ENCODE data around the gene CCDC158. TPM values are rescaled to one million over a fixed set of nuclear protein-coding genes. Genes with fewer than 3 reads are reported as not detected.
"Not testable (repeated sequence)": the region's sequence is repeated elsewhere in the genome, so short reads cannot be mapped to it uniquely, and the experiment has no call there.

CCDC158 gene
- total and polyA plus RNA-seq, 5 donors from 2014 or later: not detected

GRCh38 chr4:76283900-76284299 lies 137.0 kb downstream of the CCDC158 start:
- peaks cover 0 to 8% (median 0%) of the 10 kb centered on the region in 7 donors for H3K9me3 Mint-ChIP-seq
- H3K27ac ChIP-seq (ENCODE audit: insufficient read depth, low read length, poor library complexity, severe bottlenecking): no peak overlapping the region
- H3K4me3 ChIP-seq (ENCODE audit: low read depth, low read length): no peak overlapping the region
- DNase-seq: no peak
- H3K4me1 Mint-ChIP-seq: no peaks in the 10 kb centered on the region
- no peak overlapping the region for H3K27ac Mint-ChIP-seq
- peaks cover 20% of the 10 kb centered on the region for H3K27me3 Mint-ChIP-seq
- H3K27me3 ChIP-seq (ENCODE audit: control insufficient read depth, insufficient read depth, low read length): no peaks in the 10 kb centered on the region
- H3K36me3 Mint-ChIP-seq: no peaks in the 10 kb centered on the region
- no peaks in the 10 kb centered on the region for H3K9me3 ChIP-seq (ENCODE audit: control insufficient read depth in 2 of 2, low read length in 2 of 2)
- ATAC-seq (ENCODE audit: low read depth in 2 of 2): no peak
- H3K36me3 ChIP-seq (ENCODE audit: control insufficient read depth, insufficient read depth, low read length): no peaks in the 10 kb centered on the region
- no peaks in the 10 kb centered on the region for H3K4me1 ChIP-seq (ENCODE audit: control insufficient read depth, insufficient read depth, low read length, poor library complexity, severe bottlenecking)
- H3K4me3 Mint-ChIP-seq: no peak overlapping the region

GRCh38 chr4:76282941-76283689 lies 137.8 kb downstream of the CCDC158 start:
- peaks cover 3% of the 10 kb centered on the region for H3K27me3 ChIP-seq (ENCODE audit: control insufficient read depth, insufficient read depth, low read length)
- H3K36me3 ChIP-seq (ENCODE audit: control insufficient read depth, insufficient read depth, low read length): no peaks in the 10 kb centered on the region
- no peak overlapping the region for H3K27ac Mint-ChIP-seq
- H3K36me3 Mint-ChIP-seq: no peaks in the 10 kb centered on the region
- peaks cover 0 to 8% (median 0%) of the 10 kb centered on the region in 7 donors for H3K9me3 Mint-ChIP-seq
- no peaks in the 10 kb centered on the region for H3K9me3 ChIP-seq (ENCODE audit: control insufficient read depth in 2 of 2, low read length in 2 of 2)
- H3K4me3 ChIP-seq (ENCODE audit: low read depth, low read length): no peak overlapping the region
- peaks cover 14% of the 10 kb centered on the region for H3K27me3 Mint-ChIP-seq
- H3K27ac ChIP-seq (ENCODE audit: insufficient read depth, low read length, poor library complexity, severe bottlenecking): no peak overlapping the region
- H3K4me3 Mint-ChIP-seq: no peak overlapping the region
- no peaks in the 10 kb centered on the region for H3K4me1 Mint-ChIP-seq
- ATAC-seq (ENCODE audit: low read depth in 2 of 2) (no peak), DNase-seq (no peak)
- no peaks in the 10 kb centered on the region for H3K4me1 ChIP-seq (ENCODE audit: control insufficient read depth, insufficient read depth, low read length, poor library complexity, severe bottlenecking)

GRCh38 chr4:76281594-76281993 lies 139.3 kb downstream of the CCDC158 start:
- not testable (repeated sequence) for DNase-seq; H3K4me3 Mint-ChIP-seq; H3K27me3 ChIP-seq (ENCODE audit: control insufficient read depth, insufficient read depth, low read length); H3K36me3 Mint-ChIP-seq; H3K27ac ChIP-seq (ENCODE audit: insufficient read depth, low read length, poor library complexity, severe bottlenecking); H3K36me3 ChIP-seq (ENCODE audit: control insufficient read depth, insufficient read depth, low read length); H3K27ac Mint-ChIP-seq; H3K4me1 Mint-ChIP-seq; H3K4me3 ChIP-seq (ENCODE audit: low read depth, low read length); H3K9me3 Mint-ChIP-seq; H3K9me3 ChIP-seq (ENCODE audit: control insufficient read depth in 2 of 2, low read length in 2 of 2); H3K4me1 ChIP-seq (ENCODE audit: control insufficient read depth, insufficient read depth, low read length, poor library complexity, severe bottlenecking); ATAC-seq (ENCODE audit: low read depth in 2 of 2)
- peaks cover 19% of the 10 kb centered on the region for H3K27me3 Mint-ChIP-seq

- Histone ChIP-seq H3K36me3 (ENCODE audit: control insufficient read depth, insufficient read depth, low read length) (no peaks in the 10 kb centered on the region), H3K9me3 (ENCODE audit: control insufficient read depth in 2 of 2, low read length in 2 of 2) (no peaks in the 10 kb centered on the region), H3K27ac (ENCODE audit: insufficient read depth, low read length, poor library complexity, severe bottlenecking) (no peak overlapping the region), H3K4me3 (ENCODE audit: low read depth, low read length) (no peak overlapping the region), H3K27me3 (ENCODE audit: control insufficient read depth, insufficient read depth, low read length) (peaks cover 6% of the 10 kb centered on the region), H3K4me1 (ENCODE audit: control insufficient read depth, insufficient read depth, low read length, poor library complexity, severe bottlenecking) (no peaks in the 10 kb centered on the region)
- no peak overlapping the region for H3K4me3 Mint-ChIP-seq
- H3K27ac Mint-ChIP-seq: no peak overlapping the region
- no peaks in the 10 kb centered on the region for H3K4me1 Mint-ChIP-seq
- no peak for DNase-seq
- H3K9me3 Mint-ChIP-seq: peaks cover 0 to 1% (median 0%) of the 10 kb centered on the region in 7 donors
- H3K27me3 Mint-ChIP-seq: peaks cover 22% of the 10 kb centered on the region
- no peak for ATAC-seq (ENCODE audit: low read depth in 2 of 2)
- no peaks in the 10 kb centered on the region for H3K36me3 Mint-ChIP-seq
Measured at GRCh38 chr4:76280488-76281441, 140.2 kb downstream of the CCDC158 start.

- Mint-ChIP-seq H3K27ac (no peak overlapping the region), H3K4me1 (no peaks in the 10 kb centered on the region), H3K27me3 (peaks cover 35% of the 10 kb centered on the region), H3K9me3 (peaks cover 0 to 1% (median 0%) of the 10 kb centered on the region in 7 donors), H3K36me3 (no peaks in the 10 kb centered on the region), H3K4me3 (no peak overlapping the region)
- H3K4me1 ChIP-seq (ENCODE audit: control insufficient read depth, insufficient read depth, low read length, poor library complexity, severe bottlenecking): no peaks in the 10 kb centered on the region
- H3K9me3 ChIP-seq (ENCODE audit: control insufficient read depth in 2 of 2, low read length in 2 of 2): no peaks in the 10 kb centered on the region
- no peak overlapping the region for H3K4me3 ChIP-seq (ENCODE audit: low read depth, low read length)
- peaks cover 6% of the 10 kb centered on the region for H3K27me3 ChIP-seq (ENCODE audit: control insufficient read depth, insufficient read depth, low read length)
- ATAC-seq (ENCODE audit: low read depth in 2 of 2) (no peak), DNase-seq (peak in 1 of 3 donors; percentile 37)
- H3K27ac ChIP-seq (ENCODE audit: insufficient read depth, low read length, poor library complexity, severe bottlenecking): no peak overlapping the region
- H3K36me3 ChIP-seq (ENCODE audit: control insufficient read depth, insufficient read depth, low read length): no peaks in the 10 kb centered on the region
Measured at GRCh38 chr4:76279462-76279861, 141.5 kb downstream of the CCDC158 start.

GRCh38 chr4:76278583-76278982 lies 142.4 kb downstream of the CCDC158 start:
- Histone ChIP-seq H3K36me3 (ENCODE audit: control insufficient read depth, insufficient read depth, low read length) (no peaks in the 10 kb centered on the region), H3K4me3 (ENCODE audit: low read depth, low read length) (no peak overlapping the region), H3K4me1 (ENCODE audit: control insufficient read depth, insufficient read depth, low read length, poor library complexity, severe bottlenecking) (no peaks in the 10 kb centered on the region), H3K27me3 (ENCODE audit: control insufficient read depth, insufficient read depth, low read length) (peaks cover 6% of the 10 kb centered on the region), H3K27ac (ENCODE audit: insufficient read depth, low read length, poor library complexity, severe bottlenecking) (no peak overlapping the region), H3K9me3 (ENCODE audit: control insufficient read depth in 2 of 2, low read length in 2 of 2) (no peaks in the 10 kb centered on the region)
- no peaks in the 10 kb centered on the region for H3K4me1 Mint-ChIP-seq
- DNase-seq: no peak
- H3K36me3 Mint-ChIP-seq: no peaks in the 10 kb centered on the region
- no peak overlapping the region for H3K27ac Mint-ChIP-seq
- no peak overlapping the region for H3K4me3 Mint-ChIP-seq
- peaks cover 42% of the 10 kb centered on the region for H3K27me3 Mint-ChIP-seq
- H3K9me3 Mint-ChIP-seq: peaks cover 0 to 1% (median 0%) of the 10 kb centered on the region in 7 donors
- ATAC-seq (ENCODE audit: low read depth in 2 of 2): no peak

GRCh38 chr4:76277667-76278066 lies 143.3 kb downstream of the CCDC158 start:
- Histone ChIP-seq H3K27ac (ENCODE audit: insufficient read depth, low read length, poor library complexity, severe bottlenecking) (no peak overlapping the region), H3K36me3 (ENCODE audit: control insufficient read depth, insufficient read depth, low read length) (no peaks in the 10 kb centered on the region), H3K27me3 (ENCODE audit: control insufficient read depth, insufficient read depth, low read length) (peaks cover 6% of the 10 kb centered on the region), H3K9me3 (ENCODE audit: control insufficient read depth in 2 of 2, low read length in 2 of 2) (no peaks in the 10 kb centered on the region), H3K4me3 (ENCODE audit: low read depth, low read length) (no peak overlapping the region), H3K4me1 (ENCODE audit: control insufficient read depth, insufficient read depth, low read length, poor library complexity, severe bottlenecking) (no peaks in the 10 kb centered on the region)
- peaks cover 0 to 1% (median 0%) of the 10 kb centered on the region in 7 donors for H3K9me3 Mint-ChIP-seq
- peaks cover 46% of the 10 kb centered on the region for H3K27me3 Mint-ChIP-seq
- H3K27ac Mint-ChIP-seq: no peak overlapping the region
- DNase-seq (no peak), ATAC-seq (ENCODE audit: low read depth in 2 of 2) (no peak)
- H3K4me1 Mint-ChIP-seq: no peaks in the 10 kb centered on the region
- no peaks in the 10 kb centered on the region for H3K36me3 Mint-ChIP-seq
- H3K4me3 Mint-ChIP-seq: no peak overlapping the region
